ENCODE data around the gene GLCE.

Gene GLCE

DNA sequence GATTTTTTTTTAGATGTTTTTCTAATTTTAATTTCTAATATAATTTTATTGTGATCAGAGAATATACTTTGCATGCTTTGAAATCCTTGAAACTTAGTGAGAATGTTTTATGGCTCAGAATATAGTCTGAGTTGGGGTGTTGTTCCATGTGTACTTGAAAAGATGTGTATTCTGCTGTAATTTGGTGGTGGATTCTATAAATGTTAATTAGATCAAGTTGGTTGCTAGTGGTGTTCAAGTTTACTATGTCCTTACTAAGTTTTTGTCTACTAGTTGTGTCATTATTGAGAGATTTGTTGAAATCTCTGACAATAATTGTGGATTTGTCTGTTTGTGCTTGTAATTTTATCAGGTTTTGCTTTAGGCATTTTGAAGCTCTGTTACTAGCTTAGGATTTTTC, 29.7 kb downstream of the GLCE start:
- Histone ChIP-seq H2AFZ (ENCODE audit: low read length) (no peak overlapping the region), H3K9me3 (ENCODE audit: insufficient read depth, low read depth, low read length) (no peaks in the 10 kb centered on the region), H3K4me2 (ENCODE audit: low read depth, low read length, poor library complexity, severe bottlenecking) (no peak overlapping the region), H3K27me3 (ENCODE audit: insufficient read depth, low read length, poor library complexity, severe bottlenecking) (no peaks in the 10 kb centered on the region), H3K9me2 (replicated peaks; ENCODE audit: low read depth, low read length) (no peaks in the 10 kb centered on the region), H3K9ac (ENCODE audit: low read depth, low read length, poor library complexity, severe bottlenecking) (no peak overlapping the region), H3K4me1 (ENCODE audit: insufficient read depth, low read length, poor library complexity, severe bottlenecking) (no peaks in the 10 kb centered on the region), H3F3A (ENCODE audit: low read depth) (no peaks in the 10 kb centered on the region), H3K36me3 (ENCODE audit: insufficient read depth, low read length) (no peaks in the 10 kb centered on the region), H4K20me1 (ENCODE audit: insufficient read depth, low read length, poor library complexity, severe bottlenecking) (no peaks in the 10 kb centered on the region), H3K4me3 (ENCODE audit: low read length, poor library complexity, severe bottlenecking) (no peak overlapping the region), H3K79me2 (ENCODE audit: insufficient read depth, low read length) (no peaks in the 10 kb centered on the region)
- TF ChIP-seq EZH2phosphoT487 (IDR thresholded peaks at IDR 0.05; ENCODE audit: borderline replicate concordance) = no peak
- TF ChIP-seq, protein P1, sequence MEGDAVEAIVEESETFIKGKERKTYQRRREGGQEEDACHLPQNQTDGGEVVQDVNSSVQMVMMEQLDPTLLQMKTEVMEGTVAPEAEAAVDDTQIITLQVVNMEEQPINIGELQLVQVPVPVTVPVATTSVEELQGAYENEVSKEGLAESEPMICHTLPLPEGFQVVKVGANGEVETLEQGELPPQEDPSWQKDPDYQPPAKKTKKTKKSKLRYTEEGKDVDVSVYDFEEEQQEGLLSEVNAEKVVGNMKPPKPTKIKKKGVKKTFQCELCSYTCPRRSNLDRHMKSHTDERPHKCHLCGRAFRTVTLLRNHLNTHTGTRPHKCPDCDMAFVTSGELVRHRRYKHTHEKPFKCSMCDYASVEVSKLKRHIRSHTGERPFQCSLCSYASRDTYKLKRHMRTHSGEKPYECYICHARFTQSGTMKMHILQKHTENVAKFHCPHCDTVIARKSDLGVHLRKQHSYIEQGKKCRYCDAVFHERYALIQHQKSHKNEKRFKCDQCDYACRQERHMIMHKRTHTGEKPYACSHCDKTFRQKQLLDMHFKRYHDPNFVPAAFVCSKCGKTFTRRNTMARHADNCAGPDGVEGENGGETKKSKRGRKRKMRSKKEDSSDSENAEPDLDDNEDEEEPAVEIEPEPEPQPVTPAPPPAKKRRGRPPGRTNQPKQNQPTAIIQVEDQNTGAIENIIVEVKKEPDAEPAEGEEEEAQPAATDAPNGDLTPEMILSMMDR (conservative IDR thresholded peaks at IDR 0.05; ENCODE audit: low read length) = no peak

DNA sequence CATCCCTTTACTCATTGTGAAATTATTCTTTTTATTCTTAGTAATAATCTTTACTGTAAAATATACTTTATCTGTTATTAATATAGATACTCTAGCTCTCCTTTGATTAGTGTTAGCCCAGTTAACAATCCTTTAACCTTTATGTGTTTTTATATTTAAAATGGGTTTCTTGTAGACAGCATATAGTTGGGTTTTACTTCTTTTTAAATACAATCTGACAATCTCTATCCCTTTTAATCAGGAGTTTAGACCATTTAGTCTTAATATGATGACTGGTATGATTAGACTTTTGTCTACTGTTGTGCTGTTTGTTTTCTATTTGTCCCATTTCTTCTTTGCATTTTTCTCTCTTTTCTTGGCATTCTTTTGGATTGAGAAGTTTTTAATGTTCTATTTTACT, 30.1 kb downstream of the GLCE start:
- Histone ChIP-seq H3K4me3 (ENCODE audit: low read length, poor library complexity, severe bottlenecking) (no peak overlapping the region), H3K27me3 (ENCODE audit: insufficient read depth, low read length, poor library complexity, severe bottlenecking) (no peaks in the 10 kb centered on the region), H3K36me3 (ENCODE audit: insufficient read depth, low read length) (no peaks in the 10 kb centered on the region), H3K4me2 (ENCODE audit: low read depth, low read length, poor library complexity, severe bottlenecking) (no peak overlapping the region), H3K4me1 (ENCODE audit: insufficient read depth, low read length, poor library complexity, severe bottlenecking) (no peaks in the 10 kb centered on the region), H4K20me1 (ENCODE audit: insufficient read depth, low read length, poor library complexity, severe bottlenecking) (no peaks in the 10 kb centered on the region), H3K9ac (ENCODE audit: low read depth, low read length, poor library complexity, severe bottlenecking) (no peak overlapping the region), H3K9me2 (replicated peaks; ENCODE audit: low read depth, low read length) (no peaks in the 10 kb centered on the region), H2AFZ (ENCODE audit: low read length) (no peak overlapping the region), H3K9me3 (ENCODE audit: insufficient read depth, low read depth, low read length) (no peaks in the 10 kb centered on the region), H3F3A (ENCODE audit: low read depth) (no peaks in the 10 kb centered on the region), H3K79me2 (ENCODE audit: insufficient read depth, low read length) (no peaks in the 10 kb centered on the region)
- TF ChIP-seq, protein P1 (conservative IDR thresholded peaks at IDR 0.05; ENCODE audit: low read length) = no peak
- TF ChIP-seq EZH2phosphoT487 (IDR thresholded peaks at IDR 0.05; ENCODE audit: borderline replicate concordance) = no peak

DNA sequence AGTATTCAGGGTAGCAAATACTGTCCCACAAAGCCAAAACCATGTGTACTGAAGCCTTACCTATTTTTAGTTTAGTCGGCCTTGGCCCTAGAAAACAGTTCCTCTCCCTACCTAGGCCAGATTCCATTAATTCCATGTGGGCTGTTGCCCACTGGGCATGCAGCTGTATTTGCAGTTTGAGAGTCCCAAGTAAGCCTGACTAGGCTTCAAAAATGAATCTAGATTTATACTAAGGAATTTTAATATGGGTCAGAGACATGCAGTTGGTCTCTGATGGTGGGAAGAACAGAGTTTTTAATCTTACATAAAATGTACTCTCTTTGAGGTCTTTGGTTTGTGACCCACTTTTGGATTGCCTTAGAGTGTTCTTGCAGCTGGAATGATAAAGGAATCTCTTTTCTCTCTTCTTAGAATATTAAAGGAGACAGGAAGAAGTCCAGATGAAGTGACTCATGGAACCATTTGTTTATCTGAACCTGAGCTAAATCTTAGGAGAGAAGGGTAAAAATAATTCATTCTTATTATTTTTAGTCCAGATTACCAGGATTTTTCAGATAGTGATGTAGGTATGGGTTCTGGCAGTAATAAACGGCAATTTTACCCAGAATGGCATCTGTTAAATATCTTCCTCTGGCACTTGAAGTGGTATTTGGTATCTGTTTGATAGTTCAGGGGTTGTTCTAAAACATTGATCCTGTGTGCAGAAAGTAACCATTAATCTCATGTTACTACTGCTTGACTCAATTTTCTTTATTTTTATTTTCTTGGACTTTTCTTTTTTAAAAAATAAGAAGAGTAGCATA, 33.8 kb downstream of the GLCE start:
- Histone ChIP-seq H3K36me3 (ENCODE audit: insufficient read depth, low read length) (no peaks in the 10 kb centered on the region), H3F3A (ENCODE audit: low read depth) (no peaks in the 10 kb centered on the region), H3K79me2 (ENCODE audit: insufficient read depth, low read length) (no peaks in the 10 kb centered on the region), H3K9me3 (ENCODE audit: insufficient read depth, low read depth, low read length) (no peaks in the 10 kb centered on the region), H3K9ac (ENCODE audit: low read depth, low read length, poor library complexity, severe bottlenecking) (no peak overlapping the region), H2AFZ (ENCODE audit: low read length) (no peak overlapping the region), H3K4me3 (ENCODE audit: low read length, poor library complexity, severe bottlenecking) (no peak overlapping the region), H3K4me2 (ENCODE audit: low read depth, low read length, poor library complexity, severe bottlenecking) (no peak overlapping the region), H3K9me2 (replicated peaks; ENCODE audit: low read depth, low read length) (no peaks in the 10 kb centered on the region), H4K20me1 (ENCODE audit: insufficient read depth, low read length, poor library complexity, severe bottlenecking) (no peaks in the 10 kb centered on the region), H3K27me3 (ENCODE audit: insufficient read depth, low read length, poor library complexity, severe bottlenecking) (no peaks in the 10 kb centered on the region), H3K4me1 (ENCODE audit: insufficient read depth, low read length, poor library complexity, severe bottlenecking) (no peaks in the 10 kb centered on the region)
- TF ChIP-seq, protein P1 (conservative IDR thresholded peaks at IDR 0.05; ENCODE audit: low read length) = no peak
- no peak for TF ChIP-seq EZH2phosphoT487 (IDR thresholded peaks at IDR 0.05; ENCODE audit: borderline replicate concordance)
